Measurements from ENCODE around the gene ADAMTSL1. TPM values are rescaled to one million over a fixed set of nuclear protein-coding genes. Genes with fewer than 3 reads are reported as not detected.

The ADAMTSL1 gene
- total RNA-seq, 1 experiment from 2014 or later, result not detected

GRCh38 chr9:18811171-18811570, 337.2 kb downstream of the ADAMTSL1 start:
- Histone ChIP-seq H3K36me3 (ENCODE audit: control insufficient read depth, insufficient read depth, low read length) (no peaks in the 10 kb centered on the region), H3K27me3 (ENCODE audit: control insufficient read depth, insufficient read depth, low read length) (no peaks in the 10 kb centered on the region), H3K27ac (ENCODE audit: low read length) (no peak overlapping the region), H3K4me1 (ENCODE audit: control insufficient read depth, insufficient read depth, low read length) (no peaks in the 10 kb centered on the region), H3K4me3 (ENCODE audit: low read depth in 2 of 2, low read length in 2 of 2) (no peak overlapping the region), H3K9me3 (ENCODE audit: control insufficient read depth, insufficient read depth, low read depth, low read length) (no peaks in the 10 kb centered on the region)
- POLR2A ChIA-PET, result no interaction called here
- CTCF ChIA-PET, result no interaction called here
- BruUV-seq (replicated peaks), result no TSS peak
- no peak for ATAC-seq
- in situ Hi-C loops (cut with HindIII; ENCODE audit: low pct_unique_long_range_greater_than_20kb, low sequenced_read_pairs), result no loop called here
- intact Hi-C loops (cut with micrococcal nuclease; ENCODE audit: unreplicated experiment), result no loop called here
- no peak for TF ChIP-seq TCF7L2 (IDR thresholded peaks at IDR 0.05; ENCODE audit: low read depth, low read length)
- no peak for TF ChIP-seq SIN3A (IDR thresholded peaks at IDR 0.05; ENCODE audit: borderline replicate concordance, insufficient read depth, low read depth, low read length)
- no peak for DNase-seq (ENCODE audit: low read depth, low spot score)

GRCh38 chr9:18819418-18819817, 345.5 kb downstream of the ADAMTSL1 start:
- no peaks in the 10 kb centered on the region for H3K27me3 ChIP-seq (ENCODE audit: control insufficient read depth, insufficient read depth, low read length)
- H3K4me3 ChIP-seq (ENCODE audit: low read depth in 2 of 2, low read length in 2 of 2), result no peak overlapping the region
- in situ Hi-C loops (cut with HindIII; ENCODE audit: low pct_unique_long_range_greater_than_20kb, low sequenced_read_pairs), result no loop called here
- no peaks in the 10 kb centered on the region for H3K36me3 ChIP-seq (ENCODE audit: control insufficient read depth, insufficient read depth, low read length)
- H3K4me1 ChIP-seq (ENCODE audit: control insufficient read depth, insufficient read depth, low read length), result no peaks in the 10 kb centered on the region
- no TSS peak for BruUV-seq (replicated peaks)
- H3K9me3 ChIP-seq (ENCODE audit: control insufficient read depth, insufficient read depth, low read depth, low read length), result no peaks in the 10 kb centered on the region
- TF ChIP-seq SIN3A (IDR thresholded peaks at IDR 0.05; ENCODE audit: borderline replicate concordance, insufficient read depth, low read depth, low read length) (no peak), TCF7L2 (IDR thresholded peaks at IDR 0.05; ENCODE audit: low read depth, low read length) (no peak), CTCF (IDR thresholded peaks at IDR 0.05) (no peak), REST (IDR thresholded peaks at IDR 0.05; ENCODE audit: insufficient read depth in 1 of 2, low read depth in 2 of 2, low read length in 1 of 2) (no peak), POLR2AphosphoS5 (IDR thresholded peaks at IDR 0.05; ENCODE audit: low read depth, low read length) (no peak)
- ChIA-PET CTCF (no interaction called here), POLR2A (interaction anchor here (0.6 kb wide), 1 partner anchor 1808 kb away, joined by 3 read pairs; no protein-coding TSS in a partner anchor)
- DNase-seq (ENCODE audit: low read depth, low spot score) (no peak), ATAC-seq (no peak)
- intact Hi-C loops (cut with micrococcal nuclease; ENCODE audit: unreplicated experiment), result no loop called here
- no peak overlapping the region for H3K27ac ChIP-seq (ENCODE audit: low read length)

- no TSS peak for BruUV-seq (replicated peaks)
- no peaks in the 10 kb centered on the region for H3K4me1 ChIP-seq (ENCODE audit: control insufficient read depth, insufficient read depth, low read length)
- CTCF ChIA-PET, result no interaction called here
- H3K36me3 ChIP-seq (ENCODE audit: control insufficient read depth, insufficient read depth, low read length), result no peaks in the 10 kb centered on the region
- H3K27me3 ChIP-seq (ENCODE audit: control insufficient read depth, insufficient read depth, low read length), result no peaks in the 10 kb centered on the region
- H3K9me3 ChIP-seq (ENCODE audit: control insufficient read depth, insufficient read depth, low read depth, low read length), result no peaks in the 10 kb centered on the region
- in situ Hi-C loops (cut with HindIII; ENCODE audit: low pct_unique_long_range_greater_than_20kb, low sequenced_read_pairs), result no loop called here
- H3K4me3 ChIP-seq (ENCODE audit: low read depth in 2 of 2, low read length in 2 of 2), result no peak overlapping the region
- ATAC-seq (no peak), DNase-seq (ENCODE audit: low read depth, low spot score) (no peak)
- intact Hi-C loops (cut with micrococcal nuclease; ENCODE audit: unreplicated experiment), result no loop called here
- POLR2A ChIA-PET, result no interaction called here
- no peak overlapping the region for H3K27ac ChIP-seq (ENCODE audit: low read length)
- TF ChIP-seq REST (IDR thresholded peaks at IDR 0.05; ENCODE audit: insufficient read depth in 1 of 2, low read depth in 2 of 2, low read length in 1 of 2), result no peak
- TF ChIP-seq TCF7L2 (IDR thresholded peaks at IDR 0.05; ENCODE audit: low read depth, low read length), result no peak
These were observed 346.7 kb downstream of the ADAMTSL1 start for GRCh38 chr9:18820566-18821095.

All from Panc1 (cell line).